CD4-positive, CD25-positive, alpha-beta regulatory T cell (primary cell): ENCODE measurements around the gene LRRC66. TPM values are rescaled to one million over a fixed set of nuclear protein-coding genes. Genes with fewer than 3 reads are reported as not detected.

Experiments
- ATAC-seq, 2 donors: fragments of 150-1000 bp; cut with Tn5 transposase; one replicate each; pipeline ENCODE4 v1.10.0; 2021; ENCODE audit warnings: low read depth in 2 of 2, moderate number of reproducible peaks in 2 of 2, moderate library complexity in 1 of 2
- DNase-seq, 3 donors: peaks; one replicate each; pipeline versions ENCODE4 v3.0.0 to v3.0.0-alpha.2; 2012 to 2022; ENCODE audit warnings: mixed read lengths in 1 of 3
- H3K27ac ChIP-seq: one replicate; pipeline ENCODE4 v1.7.0; 2013; ENCODE audit warnings: mild to moderate bottlenecking, low read length; ENCODE audit not compliant: insufficient read depth, poor library complexity, severe bottlenecking
- H3K27me3 ChIP-seq: one replicate; pipeline ENCODE4 v1.7.0; 2013; ENCODE audit warnings: low read length; ENCODE audit not compliant: control insufficient read depth, insufficient read depth
- H3K36me3 ChIP-seq: one replicate; pipeline ENCODE4 v1.7.0; 2013; ENCODE audit warnings: mild to moderate bottlenecking, low read length, moderate library complexity; ENCODE audit not compliant: control insufficient read depth, insufficient read depth
- H3K4me1 ChIP-seq: 2 replicates; pipeline ENCODE4 v1.7.0; 2013; ENCODE audit warnings: mild to moderate bottlenecking, low read length; ENCODE audit not compliant: insufficient read depth, control insufficient read depth, poor library complexity, severe bottlenecking
- H3K4me3 ChIP-seq: one replicate; pipeline ENCODE4 v1.7.0; 2013; ENCODE audit warnings: low read depth, mild to moderate bottlenecking, low read length, moderate library complexity
- H3K9me3 ChIP-seq, 2 experiments: 1 replicate in 1 of 2; 2 replicates in 1 of 2; pipeline ENCODE4 v1.7.0; 2013; ENCODE audit warnings: low read length in 2 of 2, mild to moderate bottlenecking in 1 of 2, moderate library complexity in 1 of 2; ENCODE audit not compliant: control insufficient read depth in 2 of 2
- H3K27ac Mint-ChIP-seq, 3 donors: one replicate each; pipeline ENCODE4 v1.8.0; 2020 to 2022; ENCODE audit warnings: mild to moderate bottlenecking in 3 of 3, mixed read lengths in 3 of 3, moderate library complexity in 2 of 3
- H3K27me3 Mint-ChIP-seq: one replicate; pipeline ENCODE4 v1.8.0; 2022; ENCODE audit warnings: mild to moderate bottlenecking, mixed read lengths
- H3K36me3 Mint-ChIP-seq: one replicate; pipeline ENCODE4 v1.8.0; 2020; ENCODE audit warnings: mixed read lengths
- H3K4me1 Mint-ChIP-seq, 4 donors: one replicate each; pipeline ENCODE4 v1.8.0; 2020 to 2022; ENCODE audit warnings: mixed read lengths in 4 of 4, mild to moderate bottlenecking in 1 of 4
- H3K4me3 Mint-ChIP-seq, 4 donors: one replicate each; pipeline ENCODE4 v1.8.0; 2020 to 2022; ENCODE audit warnings: mild to moderate bottlenecking in 4 of 4, mixed read lengths in 4 of 4, moderate library complexity in 3 of 4
- H3K9me3 Mint-ChIP-seq, 7 donors: one replicate each; pipeline ENCODE4 v1.8.0; 2020 to 2022; ENCODE audit warnings: mixed read lengths in 7 of 7, mild to moderate bottlenecking in 3 of 7, moderate library complexity in 2 of 7
- polyA plus RNA-seq, 4 donors: library from polyadenylated mRNA; unstranded; fragments of 300-500 nt; fragmentation: Illumina TruSeq; gene quantifications; one replicate each; pipeline ENCODE4 v1.2.3, GENCODE V29; 2021
- total RNA-seq: library from RNA; stranded (reverse); gene quantifications from one replicate; pipeline ENCODE4 v1.2.3, GENCODE V29; 2022

The LRRC66 gene
- total and polyA plus RNA-seq, 5 donors from 2014 or later, result 0.37 TPM; not detected in 4

DNA sequence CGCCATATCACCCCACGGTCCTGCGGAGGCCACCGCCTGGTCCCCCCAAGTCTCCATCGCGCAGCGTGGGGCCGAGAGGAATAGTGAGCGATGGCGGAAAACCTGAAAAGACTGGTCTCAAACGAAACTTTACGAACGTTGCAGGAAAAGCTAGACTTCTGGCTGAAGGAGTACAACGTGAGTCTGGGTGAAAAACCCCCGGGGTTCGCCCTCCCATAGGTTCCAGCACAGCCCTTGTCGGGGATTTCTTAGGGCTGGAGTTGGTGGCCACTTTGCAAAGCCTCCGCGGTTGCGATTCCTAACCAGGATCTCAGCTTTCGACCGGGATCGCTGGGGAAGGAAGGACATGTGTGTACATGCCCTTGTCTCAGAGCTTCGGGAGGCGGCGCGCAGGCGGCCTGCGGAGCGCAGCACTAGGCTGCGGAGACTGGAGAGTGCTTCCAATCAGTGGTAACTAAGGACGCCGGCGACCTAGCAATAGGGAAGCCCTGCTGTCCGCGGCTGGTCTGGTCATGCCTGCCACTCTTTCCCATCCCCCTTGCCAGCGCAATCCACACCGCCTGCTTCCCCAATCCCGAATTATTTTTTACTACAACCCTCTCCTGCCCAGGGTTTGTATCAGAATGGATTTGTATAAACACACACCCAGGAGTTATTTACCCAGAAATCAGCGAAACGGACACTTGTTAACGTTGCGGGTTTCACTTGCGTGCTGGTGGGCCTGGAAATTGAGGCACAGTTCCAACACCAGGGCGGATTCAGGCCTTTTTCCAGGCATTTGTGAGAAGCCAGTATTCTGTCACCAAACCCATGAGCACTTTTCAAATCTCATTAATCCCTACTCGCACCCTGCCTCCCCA is 31.7 kb upstream of the LRRC66 start:
- H3K27me3 ChIP-seq, result peaks cover 31% of the 10 kb centered on the region

GRCh38 chr4:52051213-52051614 is 31.1 kb upstream of the LRRC66 start, which contains the start of gene SPATA18:
TSS of gene SPATA18 (plus strand) at chr4:52051304. CDS start at chr4:52051705, 401 bp downstream.
- Histone ChIP-seq H3K36me3 (no peaks in the 10 kb centered on the region), H3K27ac (no peak within 1 kb of the TSS), H3K27me3 (peaks cover 31% of the 10 kb centered on the region), H3K9me3 (no peaks in the 10 kb centered on the region), H3K4me3 (no peak within 1 kb of the TSS), H3K4me1 (peaks cover 13% of the 10 kb centered on the region)
- peak in 1 of 2 donors; percentile 34 for ATAC-seq
- Mint-ChIP-seq H3K27ac (no peak within 1 kb of the TSS), H3K4me3 (peak within 1 kb of the TSS in 2 of 4 donors; percentile 39 to 65), H3K9me3 (peaks cover 0 to 6% (median 0%) of the 10 kb centered on the region in 7 donors), H3K27me3 (peaks cover 79% of the 10 kb centered on the region), H3K36me3 (no peaks in the 10 kb centered on the region), H3K4me1 (peaks cover 7 to 26% (median 13%) of the 10 kb centered on the region in 4 donors)
- no peak for DNase-seq

More for the DNA sequence above, 31.7 kb upstream of the LRRC66 start:
- DNase-seq, result no peak
- H3K36me3 ChIP-seq, result no peaks in the 10 kb centered on the region
- Mint-ChIP-seq H3K4me1 (peaks cover 7 to 26% (median 13%) of the 10 kb centered on the region in 4 donors), H3K36me3 (no peaks in the 10 kb centered on the region), H3K9me3 (peaks cover 0 to 6% (median 0%) of the 10 kb centered on the region in 7 donors), H3K27ac (no peak overlapping the region), H3K27me3 (peaks cover 73% of the 10 kb centered on the region), H3K4me3 (peak overlapping the region in 2 of 4 donors; percentile 39 to 65)
- no peak overlapping the region for H3K4me3 ChIP-seq
- peaks cover 13% of the 10 kb centered on the region for H3K4me1 ChIP-seq
- no peak for ATAC-seq
- no peak overlapping the region for H3K27ac ChIP-seq
- H3K9me3 ChIP-seq, result no peaks in the 10 kb centered on the region

DNA sequence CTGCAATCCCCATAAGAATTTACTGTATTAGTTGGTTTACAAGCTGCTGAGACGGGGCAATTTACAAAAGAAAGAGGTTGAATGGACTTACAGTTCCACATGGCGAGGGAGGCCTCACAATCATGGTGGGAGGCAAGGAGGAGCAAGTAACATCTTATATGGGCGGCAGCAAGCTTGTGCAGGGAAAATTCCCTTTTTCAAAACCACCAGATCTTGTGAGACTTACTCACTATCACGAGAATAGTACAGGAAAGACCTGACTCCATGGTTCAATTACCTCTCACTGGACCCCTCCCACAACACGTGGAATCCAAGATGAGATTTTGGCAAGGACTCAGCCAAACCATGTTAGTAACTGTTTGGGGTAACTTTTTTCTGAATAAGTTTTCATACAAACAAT is 29.1 kb upstream of the LRRC66 start:
- Mint-ChIP-seq H3K27me3 (peaks cover 70% of the 10 kb centered on the region), H3K36me3 (no peaks in the 10 kb centered on the region), H3K4me3 (no peak overlapping the region), H3K9me3 (peaks cover 0 to 6% (median 0%) of the 10 kb centered on the region in 7 donors), H3K27ac (no peak overlapping the region), H3K4me1 (peaks cover 7 to 26% (median 13%) of the 10 kb centered on the region in 4 donors)
- Histone ChIP-seq H3K27me3 (peaks cover 26% of the 10 kb centered on the region), H3K4me1 (peaks cover 13% of the 10 kb centered on the region), H3K36me3 (no peaks in the 10 kb centered on the region), H3K27ac (no peak overlapping the region), H3K4me3 (no peak overlapping the region), H3K9me3 (no peaks in the 10 kb centered on the region)
- ATAC-seq (no peak), DNase-seq (no peak)

GRCh38 chr4:52045028-52045427 is 24.9 kb upstream of the LRRC66 start:
- peaks cover 22% of the 10 kb centered on the region for H3K27me3 ChIP-seq
- ATAC-seq (no peak), DNase-seq (no peak)
- H3K27ac ChIP-seq, result no peak overlapping the region
- Mint-ChIP-seq H3K4me3 (no peak overlapping the region), H3K27me3 (peaks cover 64% of the 10 kb centered on the region), H3K27ac (no peak overlapping the region), H3K4me1 (peaks cover 0 to 2% (median 0%) of the 10 kb centered on the region in 4 donors), H3K36me3 (no peaks in the 10 kb centered on the region), H3K9me3 (no peaks in the 10 kb centered on the region)
- H3K4me1 ChIP-seq, result no peaks in the 10 kb centered on the region
- H3K36me3 ChIP-seq, result no peaks in the 10 kb centered on the region
- no peaks in the 10 kb centered on the region for H3K9me3 ChIP-seq
- H3K4me3 ChIP-seq, result no peak overlapping the region

- peaks cover 3% of the 10 kb centered on the region for H3K36me3 Mint-ChIP-seq
- peaks cover 0 to 2% (median 0%) of the 10 kb centered on the region in 7 donors for H3K9me3 Mint-ChIP-seq
- peaks cover 18% of the 10 kb centered on the region for H3K27me3 ChIP-seq
- peak within 1 kb of the TSS; percentile 65 to 76 (median 72) for H3K27ac Mint-ChIP-seq
- H3K4me3 ChIP-seq, result peak within 1 kb of the TSS; percentile 75
- H3K4me1 Mint-ChIP-seq, result peaks cover 10 to 41% (median 23%) of the 10 kb centered on the region in 4 donors
- DNase-seq, result peak; percentile 60 to 62 (median 62)
- no peaks in the 10 kb centered on the region for H3K36me3 ChIP-seq
- no peaks in the 10 kb centered on the region for H3K9me3 ChIP-seq
- peak; percentile 87 to 89 for ATAC-seq
- peaks cover 12% of the 10 kb centered on the region for H3K4me1 ChIP-seq
- H3K4me3 Mint-ChIP-seq, result peak within 1 kb of the TSS; percentile 83 to 93 (median 87)
- peaks cover 35% of the 10 kb centered on the region for H3K27me3 Mint-ChIP-seq
- H3K27ac ChIP-seq, result no peak within 1 kb of the TSS
These were observed 18.1 kb upstream of the LRRC66 start, which contains the start of gene SGCB for GRCh38 chr4:52038103-52038912. TSS of gene SGCB (minus strand) at chr4:52038299. CDS start at chr4:52038259, 40 bp downstream.

GRCh38 chr4:52037689-52038102 is 17.5 kb upstream of the LRRC66 start:
- H3K4me3 ChIP-seq, result peak overlapping the region; percentile 75
- DNase-seq (peak in 1 of 3 donors; percentile 45), ATAC-seq (peak; percentile 36 to 42)
- H3K9me3 Mint-ChIP-seq, result peaks cover 0 to 2% (median 0%) of the 10 kb centered on the region in 7 donors
- no peaks in the 10 kb centered on the region for H3K9me3 ChIP-seq
- H3K4me1 Mint-ChIP-seq, result peaks cover 10 to 41% (median 23%) of the 10 kb centered on the region in 4 donors
- peaks cover 14% of the 10 kb centered on the region for H3K27me3 ChIP-seq
- H3K27me3 Mint-ChIP-seq, result peaks cover 29% of the 10 kb centered on the region
- peaks cover 12% of the 10 kb centered on the region for H3K4me1 ChIP-seq
- peak overlapping the region; percentile 83 to 93 (median 87) for H3K4me3 Mint-ChIP-seq
- H3K27ac ChIP-seq, result no peak overlapping the region
- H3K36me3 Mint-ChIP-seq, result peaks cover 3% of the 10 kb centered on the region
- H3K27ac Mint-ChIP-seq, result peak overlapping the region; percentile 65 to 76 (median 72)
- no peaks in the 10 kb centered on the region for H3K36me3 ChIP-seq

DNA sequence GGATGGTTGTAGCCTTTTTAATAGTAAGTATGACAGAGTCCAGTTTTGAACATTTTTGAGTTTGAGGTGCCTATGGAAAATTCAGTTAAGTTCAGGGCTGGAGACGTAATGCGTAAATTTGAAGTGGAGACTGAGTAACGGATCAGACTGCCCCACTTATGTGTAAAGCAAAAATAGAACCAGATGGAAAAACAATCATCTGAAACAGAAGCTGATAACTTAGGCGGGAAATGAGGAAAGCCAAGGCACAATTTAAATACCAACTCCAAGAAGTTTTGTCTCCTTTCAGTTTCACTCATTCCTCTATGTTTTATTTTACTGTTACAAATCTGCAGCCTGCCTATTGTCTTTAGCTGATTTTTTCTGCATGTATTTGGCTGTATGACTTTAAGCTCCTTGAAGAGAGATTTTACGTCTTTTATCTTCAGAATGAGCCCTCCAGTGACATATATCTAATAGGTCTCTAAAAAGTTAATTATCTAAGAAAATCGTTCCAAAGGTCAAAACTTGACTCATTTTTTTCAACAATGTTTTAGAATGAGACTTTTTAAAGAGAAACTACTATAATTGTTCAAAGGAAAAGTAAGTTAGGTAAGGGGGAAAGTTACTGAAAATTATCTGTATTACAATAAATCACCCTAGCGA is 16.8 kb upstream of the LRRC66 start:
- H3K27ac ChIP-seq, result no peak overlapping the region
- ATAC-seq, result no peak
- H3K9me3 Mint-ChIP-seq, result peaks cover 0 to 2% (median 0%) of the 10 kb centered on the region in 7 donors
- peaks cover 10 to 41% (median 23%) of the 10 kb centered on the region in 4 donors for H3K4me1 Mint-ChIP-seq
- H3K4me1 ChIP-seq, result peaks cover 12% of the 10 kb centered on the region
- peaks cover 3% of the 10 kb centered on the region for H3K36me3 Mint-ChIP-seq
- no peaks in the 10 kb centered on the region for H3K9me3 ChIP-seq
- peaks cover 22% of the 10 kb centered on the region for H3K27me3 Mint-ChIP-seq
- no peaks in the 10 kb centered on the region for H3K36me3 ChIP-seq
- peak overlapping the region; percentile 75 for H3K4me3 ChIP-seq
- peak overlapping the region; percentile 83 to 93 (median 87) for H3K4me3 Mint-ChIP-seq
- peaks cover 8% of the 10 kb centered on the region for H3K27me3 ChIP-seq
- DNase-seq, result no peak
- peak overlapping the region; percentile 65 to 76 (median 72) for H3K27ac Mint-ChIP-seq
